Activated CD4-positive, alpha-beta T cell treated with anti-CD3 and anti-CD28 coated beads, Interleukin-2, amount 10 ng/mL, durations not matched to agents 7 days and 5 days (primary cell): Measurements from ENCODE around the gene SNTG2. TPM values are rescaled to one million over a fixed set of nuclear protein-coding genes. Genes with fewer than 3 reads are reported as not detected.
A peak's percentile ranks its signal among the peaks of the same experiment; 100 is the strongest.
"Not testable (repeated sequence)": the region's sequence is repeated elsewhere in the genome, so short reads cannot be mapped to it uniquely, and the experiment has no call there.

ENCODE experiments used
- CTCF ChIA-PET: fragments of 350-600 bp; sonication (Branson Sonifier 250); formaldehyde crosslinking; loops from one replicate; lab custom pipeline; 2021; ENCODE audit warnings: antibody characterized with exemption; lab: Charles Lee
- POLR2A ChIA-PET: fragments of 350-600 bp; sonication (Branson Sonifier 250); formaldehyde crosslinking; loops from one replicate; lab custom pipeline; 2021; ENCODE audit warnings: antibody characterized with exemption; lab: Charles Lee
- DNase-seq: peaks from one replicate; pipeline ENCODE4 v3.0.0-alpha.2; 2020
- H3K27ac Mint-ChIP-seq: one replicate; pipeline ENCODE4 v1.8.0; 2021; ENCODE audit warnings: mild to moderate bottlenecking, moderate library complexity, mixed read lengths
- H3K27me3 Mint-ChIP-seq: one replicate; pipeline ENCODE4 v1.8.0; 2021; ENCODE audit warnings: mixed read lengths
- H3K36me3 Mint-ChIP-seq: one replicate; pipeline ENCODE4 v1.8.0; 2021; ENCODE audit warnings: low read depth, mixed read lengths
- H3K4me1 Mint-ChIP-seq: one replicate; pipeline ENCODE4 v1.8.0; 2021; ENCODE audit warnings: mixed read lengths
- H3K4me3 Mint-ChIP-seq: one replicate; pipeline ENCODE4 v1.8.0; 2021; ENCODE audit warnings: mild to moderate bottlenecking, moderate library complexity, mixed read lengths
- H3K9me3 Mint-ChIP-seq: one replicate; pipeline ENCODE4 v1.8.0; 2021; ENCODE audit warnings: mixed read lengths
- total RNA-seq, 2 experiments: library from RNA; stranded (reverse); gene quantifications; one replicate each; pipeline ENCODE4 v1.2.3, GENCODE V29; 2021

Gene SNTG2
- total RNA-seq: not detected

GRCh38 chr2:950080-950966, at the start of gene SNTG2:
SNTG2 (plus strand) TSS chr2:950849; CDS start chr2:950997, 148 bp downstream.
- DNase-seq: peak; percentile 46
- no peaks in the 10 kb centered on the region for H3K36me3 Mint-ChIP-seq
- no peaks in the 10 kb centered on the region for H3K9me3 Mint-ChIP-seq
- H3K4me1 Mint-ChIP-seq: peaks cover 21% of the 10 kb centered on the region
- peak within 1 kb of the TSS; percentile 71 for H3K27ac Mint-ChIP-seq
- H3K4me3 Mint-ChIP-seq: peak within 1 kb of the TSS; percentile 62
- ChIA-PET CTCF (interaction anchor here (1.3 kb wide), 1 partner anchor 9 kb away, joined by 3 read pairs; no protein-coding TSS in a partner anchor), POLR2A (no interaction called here)
- H3K27me3 Mint-ChIP-seq: peaks cover 49% of the 10 kb centered on the region

DNA sequence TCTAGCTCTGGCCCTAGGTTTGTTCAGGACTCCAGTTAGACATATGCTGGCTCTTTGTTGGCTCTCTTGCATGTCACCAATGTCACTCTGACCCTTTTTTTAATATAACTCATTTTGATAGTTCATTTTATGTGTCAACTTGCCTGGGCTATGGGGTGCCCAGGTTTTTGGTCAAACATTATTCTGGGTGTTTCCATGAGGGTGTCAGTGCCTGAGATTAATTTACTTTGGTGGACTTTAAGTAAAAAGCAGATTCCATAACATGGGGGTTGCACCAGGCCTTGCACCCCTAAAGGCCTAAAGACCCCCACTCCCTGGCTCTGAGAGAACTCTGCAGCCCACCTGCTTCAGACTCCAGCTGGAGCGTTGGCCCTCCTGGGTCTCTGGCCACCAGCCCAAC, 48.1 kb upstream of the SNTG2 start:
- peaks cover 2% of the 10 kb centered on the region for H3K27me3 Mint-ChIP-seq
- no peaks in the 10 kb centered on the region for H3K4me1 Mint-ChIP-seq
- peaks cover 1% of the 10 kb centered on the region for H3K9me3 Mint-ChIP-seq
- no peak overlapping the region for H3K27ac Mint-ChIP-seq
- ChIA-PET POLR2A (no interaction called here), CTCF (no interaction called here)
- no peak overlapping the region for H3K4me3 Mint-ChIP-seq
- no peaks in the 10 kb centered on the region for H3K36me3 Mint-ChIP-seq
- DNase-seq: no peak

DNA sequence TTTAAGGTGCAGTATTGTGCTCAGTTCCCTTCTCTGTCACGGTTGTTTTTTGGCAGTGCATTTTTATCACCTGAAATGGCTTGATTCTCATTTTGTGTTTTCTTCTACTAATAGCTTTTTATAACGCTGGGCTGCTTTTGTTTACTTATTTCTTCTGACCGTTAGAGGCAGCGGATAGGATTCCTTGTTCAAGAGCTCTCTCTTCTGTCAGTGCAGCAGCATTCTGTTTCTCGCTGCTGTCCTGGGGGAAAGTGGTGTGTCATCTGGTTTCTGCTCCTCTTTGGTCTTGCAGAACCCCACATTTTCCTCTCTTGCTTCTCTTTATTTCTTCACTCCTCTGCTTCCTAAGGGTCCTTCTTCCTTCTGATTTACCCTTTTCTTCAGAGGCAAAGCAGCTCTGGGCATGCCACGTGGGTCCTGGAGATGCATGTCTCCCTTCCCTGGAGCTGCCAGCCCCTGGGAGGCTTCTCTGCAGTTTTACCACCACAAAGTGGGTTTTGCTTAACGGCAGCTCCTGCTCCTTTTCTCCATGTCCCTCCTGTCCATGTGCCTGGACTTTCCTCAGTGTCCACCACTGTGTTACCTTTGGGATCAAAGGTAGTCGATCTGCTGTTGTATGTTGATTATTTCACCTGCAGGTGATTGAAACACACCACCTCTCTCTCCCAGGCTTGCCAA, 47.3 kb upstream of the SNTG2 start:
- no peaks in the 10 kb centered on the region for H3K9me3 Mint-ChIP-seq
- peaks cover 2% of the 10 kb centered on the region for H3K27me3 Mint-ChIP-seq
- no peaks in the 10 kb centered on the region for H3K4me1 Mint-ChIP-seq
- no peak for DNase-seq
- H3K4me3 Mint-ChIP-seq: no peak overlapping the region
- no peak overlapping the region for H3K27ac Mint-ChIP-seq
- H3K36me3 Mint-ChIP-seq: no peaks in the 10 kb centered on the region
- CTCF ChIA-PET: no interaction called here
- POLR2A ChIA-PET: no interaction called here

GRCh38 chr2:904246-905024, 46.2 kb upstream of the SNTG2 start:
- ChIA-PET POLR2A (no interaction called here), CTCF (no interaction called here)
- no peak overlapping the region for H3K4me3 Mint-ChIP-seq
- no peaks in the 10 kb centered on the region for H3K4me1 Mint-ChIP-seq
- peaks cover 2% of the 10 kb centered on the region for H3K27me3 Mint-ChIP-seq
- no peaks in the 10 kb centered on the region for H3K36me3 Mint-ChIP-seq
- H3K9me3 Mint-ChIP-seq: no peaks in the 10 kb centered on the region
- no peak overlapping the region for H3K27ac Mint-ChIP-seq
- no peak for DNase-seq

DNA sequence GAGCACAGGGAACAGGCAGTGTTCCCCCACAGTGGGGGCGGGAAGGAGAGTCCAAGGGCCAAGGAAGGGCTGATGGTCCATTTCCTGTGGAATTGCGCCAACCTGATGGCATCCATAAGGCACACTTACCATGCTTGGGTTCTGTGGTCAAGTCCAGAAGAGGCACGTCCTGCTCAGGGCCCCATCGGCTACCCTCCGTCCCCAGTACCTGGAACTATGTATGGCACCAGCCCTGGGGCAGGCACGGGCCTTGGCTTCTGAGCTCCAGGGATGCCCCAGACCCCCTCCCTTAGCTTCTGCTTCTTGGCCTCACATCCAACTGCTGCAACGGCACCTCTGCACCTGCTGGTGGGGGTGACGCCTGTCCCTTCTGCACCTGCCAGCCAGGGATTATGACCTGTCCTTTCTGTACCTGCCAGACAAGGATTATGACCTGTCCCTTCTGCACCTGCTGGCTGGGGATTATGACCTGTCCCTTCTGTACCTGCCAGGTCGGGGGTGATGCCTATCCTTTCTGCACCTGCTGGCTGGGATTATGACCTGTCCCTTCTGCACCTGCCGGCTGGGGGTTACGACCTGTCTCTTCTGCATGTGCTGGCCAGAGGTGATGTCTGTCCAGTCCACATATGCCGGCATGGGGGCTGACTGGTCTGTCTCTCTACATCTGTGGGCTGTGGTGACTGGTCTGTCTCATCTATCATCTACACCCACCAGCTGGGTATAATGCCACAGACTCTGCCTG, 45.4 kb upstream of the SNTG2 start:
- DNase-seq: no peak
- ChIA-PET CTCF (no interaction called here), POLR2A (no interaction called here)
- no peak overlapping the region for H3K4me3 Mint-ChIP-seq
- H3K36me3 Mint-ChIP-seq: no peaks in the 10 kb centered on the region
- H3K9me3 Mint-ChIP-seq: no peaks in the 10 kb centered on the region
- no peaks in the 10 kb centered on the region for H3K27me3 Mint-ChIP-seq
- no peaks in the 10 kb centered on the region for H3K4me1 Mint-ChIP-seq
- no peak overlapping the region for H3K27ac Mint-ChIP-seq

GRCh38 chr2:905833-906140, 44.9 kb upstream of the SNTG2 start:
- CTCF ChIA-PET: no interaction called here
- Mint-ChIP-seq H3K4me3 (no peak overlapping the region), H3K27ac (no peak overlapping the region), H3K4me1 (no peaks in the 10 kb centered on the region), H3K9me3 (no peaks in the 10 kb centered on the region), H3K27me3 (no peaks in the 10 kb centered on the region), H3K36me3 (no peaks in the 10 kb centered on the region)
- POLR2A ChIA-PET: no interaction called here
- no peak for DNase-seq

DNA sequence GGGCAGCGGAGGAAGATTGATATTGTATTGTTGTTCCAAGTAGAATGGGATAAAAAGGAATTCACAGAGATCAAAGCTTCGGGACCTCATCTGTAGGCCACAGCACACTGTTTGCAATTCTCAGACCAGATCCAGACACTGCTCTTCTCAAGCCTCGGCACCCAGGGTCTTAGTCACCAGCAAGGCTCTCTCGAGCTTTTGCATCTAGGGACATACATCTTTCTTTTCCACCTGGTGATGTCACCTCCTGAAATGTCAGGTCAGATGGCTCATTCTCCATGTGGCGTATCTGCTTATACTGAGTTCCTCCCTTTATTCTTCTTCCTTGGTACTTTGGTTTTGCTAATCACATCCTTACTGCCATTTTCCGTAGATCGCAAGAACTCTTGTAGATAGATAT, 42.9 kb upstream of the SNTG2 start:
- Mint-ChIP-seq H3K9me3 (peaks cover 2% of the 10 kb centered on the region), H3K4me1 (no peaks in the 10 kb centered on the region)
- CTCF ChIA-PET: no interaction called here

GRCh38 chr2:908568-908967, 42.1 kb upstream of the SNTG2 start:
- ChIA-PET CTCF (no interaction called here), POLR2A (no interaction called here)
- H3K27ac Mint-ChIP-seq: no peak overlapping the region
- H3K4me1 Mint-ChIP-seq: no peaks in the 10 kb centered on the region
- no peak overlapping the region for H3K4me3 Mint-ChIP-seq
- H3K36me3 Mint-ChIP-seq: no peaks in the 10 kb centered on the region
- peaks cover 2% of the 10 kb centered on the region for H3K9me3 Mint-ChIP-seq
- no peaks in the 10 kb centered on the region for H3K27me3 Mint-ChIP-seq
- DNase-seq: no peak

More for the DNA sequence above, 42.9 kb upstream of the SNTG2 start:
- Mint-ChIP-seq H3K36me3 (no peaks in the 10 kb centered on the region), H3K27ac (no peak overlapping the region), H3K4me3 (no peak overlapping the region), H3K27me3 (no peaks in the 10 kb centered on the region)
- POLR2A ChIA-PET: no interaction called here
- DNase-seq: no peak

GRCh38 chr2:909764-910379, 40.8 kb upstream of the SNTG2 start:
- H3K27me3 Mint-ChIP-seq, H3K27ac Mint-ChIP-seq, H3K9me3 Mint-ChIP-seq, H3K4me1 Mint-ChIP-seq, DNase-seq, H3K36me3 Mint-ChIP-seq, H3K4me3 Mint-ChIP-seq, POLR2A ChIA-PET: not testable (repeated sequence)
- CTCF ChIA-PET: interaction anchor here (1.1 kb wide), 1 partner anchor 170 kb away, joined by 3 read pairs; no protein-coding TSS in a partner anchor

DNA sequence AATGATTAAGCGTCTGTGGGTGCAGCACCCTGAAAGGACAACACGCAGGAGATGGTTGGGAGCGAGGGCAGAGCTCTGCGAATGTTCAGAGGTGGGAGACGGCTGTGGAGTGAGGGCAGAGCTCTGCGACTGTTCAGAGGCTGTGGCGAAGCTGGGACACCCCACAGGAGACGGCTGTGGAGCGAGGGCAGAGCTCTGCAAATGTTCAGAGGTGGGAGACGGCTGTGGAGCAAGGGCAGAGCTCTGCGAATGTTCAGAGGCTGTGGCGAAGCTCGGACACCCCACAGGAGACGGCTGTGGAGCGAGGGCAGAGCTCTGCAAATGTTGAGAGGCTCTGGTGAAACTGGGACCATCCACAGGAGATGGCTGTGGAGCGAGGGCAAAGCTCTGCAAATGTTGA, 40.0 kb upstream of the SNTG2 start:
- POLR2A ChIA-PET: no interaction called here
- H3K36me3 Mint-ChIP-seq: no peaks in the 10 kb centered on the region
- no peaks in the 10 kb centered on the region for H3K27me3 Mint-ChIP-seq
- H3K9me3 Mint-ChIP-seq: peaks cover 2% of the 10 kb centered on the region
- no peaks in the 10 kb centered on the region for H3K4me1 Mint-ChIP-seq
- no peak overlapping the region for H3K27ac Mint-ChIP-seq
- CTCF ChIA-PET: interaction anchor here (1.1 kb wide), 1 partner anchor 170 kb away, joined by 3 read pairs; no protein-coding TSS in a partner anchor
- no peak overlapping the region for H3K4me3 Mint-ChIP-seq
- DNase-seq: no peak

DNA sequence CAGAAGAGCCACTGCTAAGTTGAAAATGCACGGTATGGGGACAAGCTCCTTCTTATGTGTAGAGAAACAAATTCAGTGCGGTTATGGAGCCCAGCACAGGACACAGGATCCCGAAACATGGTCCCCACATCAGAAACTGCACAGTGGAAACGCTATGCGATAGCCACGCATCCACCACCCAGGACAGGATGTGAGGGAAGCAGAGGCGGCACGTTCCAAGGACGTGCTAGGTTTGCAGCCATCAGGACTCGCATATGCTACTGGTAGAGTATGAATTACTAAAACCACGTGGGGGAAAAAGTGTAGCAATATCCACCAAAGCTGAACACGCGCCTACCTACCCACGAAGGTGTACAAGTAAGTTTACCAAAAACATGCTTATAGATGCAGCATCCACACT, 34.7 kb upstream of the SNTG2 start:
- peaks cover 2% of the 10 kb centered on the region for H3K9me3 Mint-ChIP-seq
- no peak overlapping the region for H3K27ac Mint-ChIP-seq
- H3K27me3 Mint-ChIP-seq: peaks cover 3% of the 10 kb centered on the region
- H3K4me3 Mint-ChIP-seq: no peak overlapping the region
- H3K4me1 Mint-ChIP-seq: no peaks in the 10 kb centered on the region
- H3K36me3 Mint-ChIP-seq: no peaks in the 10 kb centered on the region
- ChIA-PET POLR2A (no interaction called here), CTCF (interaction anchor here (0.6 kb wide), 1 partner anchor 547 kb away, joined by 5 read pairs; no protein-coding TSS in a partner anchor)
- no peak for DNase-seq

DNA sequence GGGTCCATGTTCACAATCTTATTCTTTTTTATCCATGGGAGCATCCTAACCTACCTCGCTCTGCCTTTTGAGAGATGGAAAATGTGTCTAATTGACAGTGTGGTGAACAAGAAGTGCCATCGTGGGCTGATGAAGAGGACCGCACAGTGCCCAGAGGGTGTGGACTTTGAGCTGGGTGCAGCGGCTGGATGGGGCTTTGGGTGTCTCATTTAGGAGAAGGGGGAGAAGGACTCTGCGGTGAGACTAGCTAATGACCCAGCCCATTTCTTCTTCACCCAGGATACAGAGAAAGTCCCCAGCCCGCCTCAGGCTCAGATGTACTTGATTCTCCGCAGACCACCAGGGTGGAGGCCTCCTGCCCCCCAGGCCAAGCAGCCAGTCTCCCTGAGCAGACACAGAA, 33.7 kb upstream of the SNTG2 start:
- no peaks in the 10 kb centered on the region for H3K4me1 Mint-ChIP-seq
- H3K27ac Mint-ChIP-seq: no peak overlapping the region
- ChIA-PET POLR2A (no interaction called here), CTCF (no interaction called here)
- no peak for DNase-seq
- no peaks in the 10 kb centered on the region for H3K9me3 Mint-ChIP-seq
- peaks cover 3% of the 10 kb centered on the region for H3K27me3 Mint-ChIP-seq
- no peaks in the 10 kb centered on the region for H3K36me3 Mint-ChIP-seq
- no peak overlapping the region for H3K4me3 Mint-ChIP-seq
